Measurements from ENCODE around the gene GNGT2. TPM values are rescaled to one million over a fixed set of nuclear protein-coding genes. Genes with fewer than 3 reads are reported as not detected.

Gene GNGT2
- polyA plus RNA-seq (2014; cell fraction: cytosol; rRNA removed) = not detected in 2 replicates
- polyA plus RNA-seq (2014; cell fraction: nucleus; rRNA removed) = not detected in 2 replicates

DNA sequence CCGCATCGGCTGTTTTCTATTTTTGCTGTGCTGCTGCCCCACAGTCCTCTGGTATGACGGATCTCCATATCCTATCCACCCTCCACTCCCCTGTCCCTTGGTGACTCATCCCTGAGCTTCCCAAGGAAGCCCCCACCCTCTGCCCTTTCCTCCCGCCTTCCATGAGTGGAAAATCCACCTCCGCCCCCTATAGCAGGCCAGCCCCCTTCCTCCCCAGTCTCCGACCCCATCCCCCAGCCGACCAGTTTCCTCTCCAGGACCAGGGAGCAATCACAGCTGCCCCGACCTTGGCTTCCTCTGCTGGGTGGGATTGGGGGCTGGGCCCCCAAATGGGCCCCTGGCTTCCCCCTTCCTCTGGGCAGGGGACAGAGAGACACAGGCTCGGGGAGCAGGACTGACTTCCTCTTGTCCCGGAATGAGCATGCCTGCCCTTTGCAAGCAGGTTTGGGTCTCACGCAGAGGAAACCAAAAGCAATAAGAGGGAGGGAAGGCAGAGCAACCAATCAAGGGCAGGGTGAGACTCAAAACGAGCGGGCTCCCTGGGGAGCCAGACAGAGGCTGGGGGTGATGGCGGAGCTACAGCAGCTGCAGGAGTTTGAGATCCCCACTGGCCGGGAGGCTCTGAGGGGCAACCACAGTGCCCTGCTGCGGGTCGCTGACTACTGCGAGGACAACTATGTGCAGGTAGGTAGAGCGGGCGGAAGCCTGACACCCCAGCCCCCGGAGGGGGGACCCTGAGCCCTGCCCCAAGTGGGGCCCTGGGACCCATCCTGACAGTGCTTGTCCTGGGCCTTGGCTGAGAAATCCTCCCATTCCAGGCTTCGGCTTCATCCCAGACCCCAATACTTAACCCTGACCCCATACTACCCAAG is at the start of gene GNGT2, which contains the start of gene ABI3:
Gene GNGT2 (minus strand): TSS at position 417 of the 872 bp plus-strand sequence. CDS start 3,152 bp downstream, outside the sequence.
Gene ABI3 (plus strand): TSS at position 550 of the 872 bp plus-strand sequence. CDS start 18 bp downstream, at position 568.
- no peak for DNase-seq (ENCODE audit: low spot score)

DNA sequence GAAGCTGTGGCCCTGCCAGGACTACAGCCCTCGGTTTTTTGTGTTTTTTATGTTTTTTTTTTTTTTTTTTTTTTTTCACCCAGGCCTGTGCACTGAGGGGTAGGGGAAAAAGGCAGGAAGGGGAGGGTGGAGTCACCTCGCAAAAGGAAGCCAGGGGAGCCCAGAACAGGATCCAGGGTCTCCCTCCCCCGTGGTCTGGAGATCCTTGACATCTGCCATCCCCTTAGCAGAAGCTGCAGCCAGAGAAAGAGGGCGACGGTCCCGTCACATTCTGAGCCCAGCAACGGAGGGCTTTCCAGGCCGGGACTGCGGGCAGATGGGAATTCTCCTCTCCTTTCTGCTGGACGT is 49.3 kb upstream of the GNGT2 start:
- DNase-seq (ENCODE audit: low spot score) = no peak

DNA sequence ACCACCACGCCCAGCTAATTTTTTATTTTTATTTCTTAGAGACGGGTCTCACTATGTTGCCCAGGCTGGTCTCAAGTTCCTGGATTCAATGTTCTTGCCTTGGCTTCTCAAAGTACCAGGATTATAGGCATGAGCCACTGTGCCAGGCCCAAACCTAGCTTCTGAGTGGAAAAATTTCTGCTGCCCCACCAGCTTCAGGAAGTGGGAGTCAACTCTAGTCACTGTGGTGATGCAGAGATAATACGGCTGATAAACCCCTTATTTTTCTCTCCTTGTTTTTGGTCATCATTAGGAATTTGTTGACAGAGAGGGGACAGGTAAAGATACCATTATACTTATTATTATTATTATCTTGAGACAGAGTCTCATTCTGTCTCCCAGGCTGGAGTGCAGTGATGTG is 48.0 kb upstream of the GNGT2 start:
- no peak for DNase-seq (ENCODE audit: low spot score)

DNA sequence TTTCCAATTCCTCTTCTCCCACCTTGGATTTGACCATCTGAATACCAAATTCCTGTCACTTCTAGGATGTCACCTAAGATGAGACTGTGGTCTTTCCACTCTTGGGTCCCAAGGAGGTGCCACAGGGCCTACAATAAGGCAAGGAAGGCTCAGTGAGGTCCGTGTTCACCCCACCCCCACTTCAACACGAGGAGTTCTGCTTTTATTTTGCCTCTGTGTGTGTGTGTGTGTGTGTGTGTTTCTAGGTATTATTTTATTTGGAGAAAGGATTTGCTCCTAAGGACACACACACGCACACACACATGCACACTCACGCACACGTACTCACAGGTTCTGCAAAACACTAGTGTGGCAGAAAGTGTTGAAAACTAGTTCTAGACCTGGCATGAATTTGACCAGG is 44.8 kb upstream of the GNGT2 start:
- DNase-seq (ENCODE audit: low spot score) = no peak

DNA sequence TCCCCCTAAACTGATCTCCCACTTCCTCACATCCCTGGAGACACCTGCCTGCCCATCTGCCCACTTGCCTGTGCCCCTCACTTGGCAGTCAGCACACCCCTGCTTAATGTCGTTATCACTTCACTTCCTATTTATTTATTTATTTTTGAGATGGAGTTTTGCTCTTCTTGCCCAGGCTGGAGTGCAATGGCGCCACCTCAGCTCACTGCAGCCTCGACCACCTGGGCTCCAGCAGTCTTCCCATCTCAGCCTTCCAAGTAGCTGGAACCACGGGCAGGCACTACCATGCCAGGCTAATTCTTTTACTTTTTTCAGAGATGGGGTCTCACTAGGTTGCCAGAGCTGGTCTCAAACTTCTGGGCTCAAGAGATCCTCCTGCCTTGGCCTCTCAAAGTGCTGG is 43.7 kb upstream of the GNGT2 start:
- no peak for DNase-seq (ENCODE audit: low spot score)

DNA sequence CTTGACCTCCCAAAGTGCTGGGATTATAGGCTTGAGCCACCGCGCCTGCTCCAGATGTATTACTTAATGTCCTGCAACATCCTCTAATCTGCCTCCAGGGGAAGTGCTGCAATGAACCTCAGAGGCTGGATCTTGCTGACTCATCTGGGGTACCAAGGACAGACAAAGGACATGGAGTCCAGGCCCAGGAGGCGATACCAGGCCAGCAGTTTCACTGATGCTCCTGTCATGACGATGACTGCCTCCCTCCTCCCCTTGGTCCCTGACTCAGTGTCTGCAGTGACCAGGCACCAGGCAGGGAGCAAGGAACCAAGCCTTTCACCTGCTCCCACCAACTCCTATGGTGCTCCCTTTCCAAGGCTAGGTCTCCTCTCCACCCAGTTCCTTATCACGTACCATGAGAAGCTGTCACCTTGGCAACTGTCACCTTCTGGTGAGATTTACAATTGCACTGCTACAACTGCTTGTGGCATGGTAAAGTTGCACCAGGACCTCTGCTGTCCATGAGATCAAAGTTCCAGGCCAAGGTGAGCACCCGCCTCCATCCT is 41.8 kb upstream of the GNGT2 start:
- no peak for DNase-seq (ENCODE audit: low spot score)

DNA sequence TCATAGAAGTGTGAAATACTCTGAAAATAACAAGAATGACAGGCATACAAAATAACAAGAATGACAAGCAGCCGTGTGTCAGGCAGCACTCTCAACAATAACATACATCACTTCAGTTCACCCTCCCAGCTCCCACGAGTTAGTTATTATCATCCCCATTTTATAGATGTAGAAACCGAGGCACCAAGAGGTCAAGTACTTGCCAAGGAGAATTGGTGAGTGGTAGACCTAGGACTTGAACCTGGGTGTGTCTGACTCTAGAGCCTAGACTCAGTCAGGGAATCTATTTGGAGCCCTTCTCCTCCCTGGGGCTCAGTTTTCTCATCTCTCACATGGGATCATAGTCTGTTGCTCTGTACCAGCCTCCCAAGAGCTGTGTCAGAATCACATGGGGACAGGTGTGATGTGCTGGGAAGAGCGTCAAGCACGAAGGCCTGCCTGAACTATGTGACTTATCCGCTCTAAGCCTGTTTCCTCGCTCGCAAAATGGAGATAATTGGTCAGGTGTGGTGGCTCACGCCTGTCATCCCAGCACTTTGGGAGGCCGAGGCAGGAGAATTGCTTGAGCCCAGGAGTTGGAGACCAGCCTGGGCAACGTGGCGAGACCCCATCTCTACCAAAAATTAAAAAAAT is 39.6 kb upstream of the GNGT2 start:
- DNase-seq (ENCODE audit: low spot score) = no peak

DNA sequence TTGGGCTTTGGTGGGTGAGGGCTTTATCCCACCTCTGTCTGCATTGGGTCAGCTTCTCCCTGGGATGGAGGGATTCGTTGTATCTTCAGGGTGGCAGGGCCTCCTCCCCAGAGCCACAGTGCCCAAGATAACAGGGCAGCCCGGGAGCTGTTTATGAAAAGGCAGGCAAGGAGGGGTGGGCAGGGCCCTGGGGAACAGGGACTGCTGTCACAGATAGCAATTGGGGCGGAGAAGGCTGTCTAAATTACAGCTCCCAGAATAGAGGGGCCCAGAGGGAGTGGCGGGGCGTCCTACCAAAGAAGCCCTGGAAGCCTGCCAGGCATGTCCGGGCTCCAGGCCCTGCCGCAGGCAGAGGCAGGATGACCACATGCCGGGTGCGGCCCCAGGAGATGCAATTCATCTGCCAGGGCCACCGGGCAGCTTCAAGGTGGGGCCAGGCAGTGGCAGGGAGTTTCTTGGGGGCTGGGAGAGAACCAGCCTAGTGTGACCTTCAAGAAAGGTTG is 39.0 kb upstream of the GNGT2 start:
- DNase-seq (ENCODE audit: low spot score) = no peak

DNA sequence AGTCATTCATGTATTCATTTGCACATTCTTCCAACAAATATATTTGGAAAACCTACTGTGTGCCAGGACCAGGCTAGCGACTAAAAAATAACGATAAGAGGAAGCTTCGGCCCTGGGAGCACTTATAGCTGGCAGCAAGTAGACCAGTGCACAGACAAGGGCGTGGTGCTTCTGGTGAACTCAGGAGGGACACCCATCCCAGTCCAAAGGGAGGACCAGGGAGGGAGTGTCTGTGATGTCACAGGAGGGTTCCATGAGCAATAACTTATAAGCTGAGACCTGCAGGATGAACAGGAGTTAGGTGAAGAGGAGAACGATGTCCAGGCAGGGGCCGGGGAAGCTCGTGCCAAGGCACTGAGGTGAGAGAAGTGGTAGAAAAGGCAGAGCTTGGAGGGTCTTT is 37.6 kb upstream of the GNGT2 start:
- no peak for DNase-seq (ENCODE audit: low spot score)

DNA sequence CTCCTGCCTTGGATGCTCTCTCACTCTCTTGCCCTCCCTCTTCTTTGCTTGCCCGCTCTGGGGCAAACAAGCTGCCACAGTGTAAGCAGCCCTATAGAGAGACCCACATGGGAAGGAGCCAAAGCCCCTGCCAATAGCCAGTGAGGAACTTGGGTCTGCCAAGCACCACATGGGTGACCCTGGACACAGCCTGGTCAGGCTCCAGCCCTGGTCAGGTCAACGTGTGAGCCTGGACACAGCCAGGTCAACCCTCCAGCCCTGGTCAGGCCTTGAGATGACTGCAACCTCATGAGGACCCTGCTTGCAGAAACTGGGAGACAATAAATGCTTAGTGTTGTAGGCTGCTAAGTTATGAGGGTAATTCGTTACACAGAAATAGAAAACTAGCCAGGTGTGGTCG is 34.5 kb upstream of the GNGT2 start:
- no peak for DNase-seq (ENCODE audit: low spot score)

DNA sequence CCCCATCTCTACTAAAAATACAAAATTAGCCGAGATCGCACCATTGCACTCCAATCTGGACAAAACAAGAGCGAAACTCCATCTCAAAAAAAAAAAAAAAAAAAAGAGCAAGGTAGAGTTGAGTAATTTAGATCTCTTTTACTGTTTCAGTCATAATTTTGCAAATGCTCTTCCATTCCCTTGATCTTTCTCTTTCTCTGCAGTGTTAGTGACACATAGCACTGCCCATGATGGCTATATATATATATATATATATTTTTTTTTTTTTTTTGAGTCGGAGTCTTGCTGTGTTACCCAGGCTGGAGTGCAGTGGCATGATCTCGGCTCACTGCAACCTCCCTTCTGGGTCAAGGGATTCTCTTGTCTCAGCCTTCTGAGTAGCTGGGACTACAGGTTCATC is 32.4 kb upstream of the GNGT2 start:
- no peak for DNase-seq (ENCODE audit: low spot score)

DNA sequence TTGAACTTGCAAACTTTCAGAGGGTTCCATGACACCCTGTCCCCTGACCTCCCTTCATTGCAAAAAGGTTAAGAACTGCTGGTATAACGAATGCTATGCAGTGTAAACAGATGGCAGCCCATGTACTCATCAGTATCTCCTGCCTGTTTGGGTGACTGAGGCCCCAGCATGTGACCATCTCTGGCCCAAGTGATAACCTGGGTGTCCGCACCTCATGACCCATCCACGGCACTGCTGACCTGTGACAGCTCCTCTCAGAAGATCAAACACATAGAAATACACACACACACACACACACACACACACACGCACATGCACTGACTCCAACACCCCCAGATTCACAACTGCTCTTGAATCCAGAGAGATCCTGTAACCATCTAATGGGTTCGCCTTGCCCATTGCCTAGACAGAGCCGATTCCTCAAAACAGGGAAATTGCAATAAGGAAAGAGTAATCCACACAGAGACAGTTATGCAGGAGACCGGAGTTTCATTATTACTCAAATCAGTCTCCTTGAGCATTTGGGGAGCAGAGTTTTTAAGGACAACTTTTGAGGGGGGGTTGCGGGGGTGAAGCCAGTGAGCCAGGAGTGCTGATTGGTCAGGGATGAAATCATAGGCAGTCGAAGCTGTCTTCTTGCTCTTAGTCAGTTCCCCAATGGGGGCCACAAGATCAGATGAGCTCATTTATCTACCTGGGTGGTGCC is 31.5 kb upstream of the GNGT2 start:
- no peak for DNase-seq (ENCODE audit: low spot score)

DNA sequence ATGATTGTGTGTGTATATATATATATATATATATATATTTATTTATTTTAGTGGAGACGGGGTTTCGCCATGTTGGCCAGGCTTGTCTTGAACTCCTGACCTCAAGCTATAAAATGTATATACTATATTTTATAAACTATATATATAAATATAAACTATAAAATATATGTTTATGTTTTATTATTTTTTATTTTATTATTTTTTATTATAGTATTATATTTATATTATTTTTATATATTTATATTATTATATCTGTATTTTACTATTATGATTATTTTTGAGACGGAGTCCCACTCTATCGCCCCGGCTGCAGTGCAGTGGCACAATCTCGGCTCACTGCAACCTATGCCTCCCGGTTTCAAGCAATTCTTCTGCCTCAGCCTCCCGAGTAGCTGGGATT is 30.7 kb upstream of the GNGT2 start:
- no peak for DNase-seq (ENCODE audit: low spot score)

DNA sequence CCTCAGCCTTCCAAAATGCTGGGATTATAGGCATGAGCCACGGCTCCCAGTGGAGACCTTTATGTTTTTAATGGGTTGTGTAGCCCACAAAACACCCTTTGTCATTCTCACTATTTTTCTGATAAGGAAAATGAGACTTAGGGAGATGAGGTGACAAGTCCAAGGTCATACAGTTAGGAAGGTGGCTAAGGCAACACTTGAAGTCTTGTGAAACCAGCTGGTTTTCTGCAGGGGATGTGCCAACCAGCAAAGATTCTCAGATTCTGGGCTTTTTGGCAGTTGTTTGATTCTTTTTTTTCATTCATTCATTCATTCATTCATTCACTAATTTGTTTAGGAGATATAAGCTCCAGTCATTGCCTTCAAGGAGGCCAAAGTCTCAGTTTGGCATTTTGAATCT is 30.2 kb upstream of the GNGT2 start:
- DNase-seq (ENCODE audit: low spot score) = no peak

DNA sequence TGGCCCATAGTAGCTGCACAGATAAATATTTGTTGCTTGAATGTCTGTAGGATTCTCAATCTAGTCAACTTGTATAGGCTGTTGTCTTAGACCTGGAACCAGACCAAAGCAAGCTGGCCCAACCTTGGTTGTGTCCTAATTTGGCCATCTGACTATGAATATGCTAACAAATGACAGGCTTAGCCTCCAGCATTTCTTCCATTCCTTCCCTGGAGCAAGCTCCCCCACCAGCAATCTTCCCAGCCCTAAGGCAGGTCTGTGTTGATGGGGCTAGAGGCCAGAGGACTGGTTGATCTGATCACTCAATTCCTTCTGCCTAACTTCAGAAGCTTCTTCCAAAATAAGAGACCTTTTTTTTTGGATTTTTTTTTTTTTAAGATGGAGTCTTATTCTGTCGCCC is 29.6 kb upstream of the GNGT2 start:
- DNase-seq (ENCODE audit: low spot score) = no peak

DNA sequence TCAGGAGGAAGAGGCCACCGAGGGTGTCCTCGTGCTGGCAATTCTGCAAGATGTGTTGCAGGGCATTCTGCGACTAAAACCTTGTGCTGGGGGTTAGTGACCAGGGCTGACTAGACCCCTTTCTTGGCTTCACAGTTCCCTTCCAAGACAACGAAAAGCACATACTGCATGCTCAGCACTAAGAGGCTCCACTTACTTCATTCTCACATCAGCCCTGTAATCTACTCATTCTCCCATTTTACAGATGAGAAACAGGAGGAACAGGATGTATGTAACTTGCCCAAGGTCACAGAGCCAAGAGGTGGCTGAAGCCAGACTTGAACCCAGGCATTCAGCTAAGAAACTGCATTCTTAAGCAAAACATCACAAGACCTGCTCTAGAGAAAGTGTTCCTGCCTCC is 25.5 kb upstream of the GNGT2 start:
- DNase-seq (ENCODE audit: low spot score) = no peak

DNA sequence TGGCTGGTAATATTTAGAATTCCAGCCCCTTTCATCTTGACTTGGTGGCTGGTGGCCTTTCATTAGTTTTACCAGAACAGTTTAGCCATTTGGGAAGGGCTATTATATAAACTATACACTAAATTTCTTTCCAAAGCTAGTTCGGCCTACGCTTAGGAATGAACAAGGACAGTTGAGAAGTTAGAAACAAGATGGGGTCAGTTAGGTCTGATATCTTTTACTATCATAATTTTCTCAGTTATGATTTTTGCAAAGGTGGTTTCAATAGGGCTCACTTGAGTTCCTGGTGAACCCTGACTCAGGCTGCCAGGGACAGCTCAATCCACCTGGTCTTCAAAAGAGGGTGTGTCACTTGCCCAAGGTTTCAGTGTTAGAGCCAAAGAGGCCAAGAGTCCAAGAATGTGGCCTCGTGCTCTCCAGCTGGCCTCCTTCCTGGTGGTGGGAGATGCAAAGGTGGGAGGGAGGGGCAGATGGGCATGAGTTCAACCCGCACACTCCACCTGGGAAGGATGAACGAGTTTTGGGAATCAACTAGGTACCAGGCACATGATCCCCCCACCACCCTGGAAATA is 24.2 kb upstream of the GNGT2 start:
- DNase-seq (ENCODE audit: low spot score) = no peak

DNA sequence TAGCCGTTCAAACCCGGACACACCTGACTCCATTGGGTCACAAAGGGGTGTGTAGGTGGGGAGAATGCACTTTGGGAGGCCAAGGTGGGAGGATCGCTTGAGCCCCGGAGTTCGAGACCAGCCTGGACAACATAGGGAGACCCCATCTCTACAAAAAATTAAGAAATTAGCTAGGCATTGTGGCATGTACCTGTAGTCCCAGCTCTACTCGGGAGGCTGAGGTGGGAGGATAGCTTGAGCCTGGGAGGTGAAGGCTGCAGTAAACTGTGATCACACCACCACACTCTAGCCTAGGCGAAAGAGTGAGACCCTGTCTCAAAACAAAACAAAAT is 21.2 kb upstream of the GNGT2 start:
- no peak for DNase-seq (ENCODE audit: low spot score)

DNA sequence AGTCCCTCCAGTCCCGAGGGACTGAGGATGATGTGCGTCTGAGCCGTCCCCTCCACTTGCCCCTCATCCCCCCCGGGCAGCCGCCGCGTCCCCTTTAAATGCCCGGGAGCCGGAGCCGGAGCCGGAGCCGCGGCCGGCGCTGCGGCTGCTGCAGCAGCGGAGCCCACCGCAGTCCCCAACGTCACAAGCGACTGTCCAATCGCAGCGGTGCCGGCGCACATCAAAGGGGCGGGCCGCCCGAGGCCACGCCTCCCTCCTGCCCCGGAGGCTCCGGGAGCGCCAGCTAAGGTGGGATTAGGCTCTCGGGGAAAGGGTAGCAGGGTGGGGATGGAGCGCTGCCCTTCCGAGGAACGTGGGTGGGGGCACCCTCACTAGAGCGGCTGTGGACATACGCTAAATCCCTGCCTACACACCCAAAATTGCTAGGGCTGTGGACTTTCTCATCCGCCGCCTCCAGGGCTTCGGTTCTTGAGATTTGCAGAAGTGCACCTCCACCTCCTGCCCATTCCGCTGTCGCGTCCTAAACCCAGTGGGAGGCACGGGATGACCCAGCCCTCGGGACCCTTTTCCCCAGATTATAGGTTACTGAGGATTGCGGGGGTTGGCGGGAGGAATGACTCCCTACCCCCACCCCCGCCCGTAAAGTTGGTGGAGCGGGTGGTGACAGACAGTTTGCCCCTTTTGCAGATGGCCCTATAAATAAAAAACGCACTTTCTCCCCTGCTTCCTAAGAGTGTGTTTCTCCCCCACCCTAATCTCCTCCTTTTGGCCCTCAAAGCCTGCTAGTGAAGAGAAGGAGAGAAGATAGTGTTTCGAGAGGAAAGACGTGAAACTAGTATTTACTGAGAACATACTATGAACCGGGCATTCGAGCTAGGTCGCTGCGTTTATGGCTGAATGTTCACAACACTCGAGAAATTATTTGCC is 20.5 kb upstream of the GNGT2 start, which contains the start of gene PHOSPHO1:
Gene PHOSPHO1 (minus strand): TSS at position 152 of the 927 bp plus-strand sequence. CDS start 4,096 bp downstream, outside the sequence.
- DNase-seq (ENCODE audit: low spot score) = peak; percentile 85

Data from SK-N-DZ (cell line).